HG03159 (cell line): ENCODE results near the gene CDH2.

Experiments
- ATAC-seq: cut with Tn5 transposase; IDR thresholded peaks from one replicate; pipeline ENCODE4 v1.9.1; 2021; ENCODE audit warnings: mild to moderate bottlenecking, moderate library complexity; ENCODE audit not compliant: unreplicated experiment

Gene CDH2

GRCh38 chr18:28003451-28003850 is 173.5 kb downstream of the CDH2 start:
- ATAC-seq, result no peak

- no peak for ATAC-seq
These were observed 174.1 kb downstream of the CDH2 start for GRCh38 chr18:28002841-28003240.

- no peak for ATAC-seq
These were observed 180.1 kb downstream of the CDH2 start for GRCh38 chr18:27996801-27997272.

- ATAC-seq, result no peak
These were observed 181.0 kb downstream of the CDH2 start for GRCh38 chr18:27995770-27996502.

- ATAC-seq, result no peak
These were observed 182.4 kb downstream of the CDH2 start for GRCh38 chr18:27994571-27994970.

- no peak for ATAC-seq
These were observed 185.5 kb downstream of the CDH2 start for GRCh38 chr18:27991391-27991790.

- ATAC-seq, result no peak
These were observed 191.1 kb downstream of the CDH2 start for GRCh38 chr18:27985832-27986231.

- ATAC-seq, result no peak
These were observed 193.2 kb downstream of the CDH2 start for GRCh38 chr18:27983780-27984179.

GRCh38 chr18:27976806-27977408 is 200.0 kb downstream of the CDH2 start:
- ATAC-seq, result no peak

- ATAC-seq, result no peak
These were observed 206.6 kb downstream of the CDH2 start for GRCh38 chr18:27970321-27970720.

- ATAC-seq, result no peak
These were observed 207.7 kb downstream of the CDH2 start for GRCh38 chr18:27969206-27969605.

- ATAC-seq, result no peak
These were observed 208.8 kb downstream of the CDH2 start for GRCh38 chr18:27967913-27968824.

- no peak for ATAC-seq
These were observed 210.0 kb downstream of the CDH2 start for GRCh38 chr18:27966881-27967280.

- no peak for ATAC-seq
These were observed 212.1 kb downstream of the CDH2 start for GRCh38 chr18:27964811-27965210.

- ATAC-seq, result no peak
These were observed 217.8 kb downstream of the CDH2 start for GRCh38 chr18:27959101-27959500.

GRCh38 chr18:27956001-27956640 is 220.8 kb downstream of the CDH2 start:
- ATAC-seq, result no peak

- no peak for ATAC-seq
These were observed 222.7 kb downstream of the CDH2 start for GRCh38 chr18:27954226-27954625.

- ATAC-seq, result no peak
These were observed 224.2 kb downstream of the CDH2 start for GRCh38 chr18:27952741-27953140.

- ATAC-seq, result no peak
These were observed 226.2 kb downstream of the CDH2 start for GRCh38 chr18:27950648-27951228.

GRCh38 chr18:27948986-27949385 is 227.9 kb downstream of the CDH2 start:
- no peak for ATAC-seq

GRCh38 chr18:27942706-27943105 is 234.2 kb downstream of the CDH2 start:
- no peak for ATAC-seq
